Liver (tissue), 9 donors: ENCODE data around the gene SDC1. TPM values are rescaled to one million over a fixed set of nuclear protein-coding genes. Genes with fewer than 3 reads are reported as not detected.

ENCODE experiments used
- DNase-seq: peaks from one replicate; pipeline ENCODE4 v3.0.0-alpha.2; 2017; ENCODE audit warnings: low spot score
- H3K27ac ChIP-seq, 2 donors: one replicate each; pipeline ENCODE4 v1.7.0; 2013; ENCODE audit warnings: inconsistent platforms in 2 of 2, low read length in 2 of 2, control low read depth in 1 of 2, low read depth in 1 of 2, mild to moderate bottlenecking in 1 of 2
- H3K27me3 ChIP-seq, 4 donors: one replicate each; pipeline versions ENCODE4 v1.6.1 to v1.7.0; 2013; ENCODE audit warnings: low read length in 3 of 4, inconsistent platforms in 1 of 4, mild to moderate bottlenecking in 1 of 4, moderate library complexity in 1 of 4; ENCODE audit not compliant: control insufficient read depth in 4 of 4, insufficient read depth in 4 of 4
- H3K36me3 ChIP-seq, 4 donors: one replicate each; pipeline versions ENCODE4 v1.6.1 to v1.7.0; 2013; ENCODE audit warnings: low read length in 3 of 4, mild to moderate bottlenecking in 3 of 4, low read depth in 1 of 4, moderate library complexity in 1 of 4; ENCODE audit not compliant: control insufficient read depth in 4 of 4, insufficient read depth in 3 of 4
- H3K4me1 ChIP-seq, 4 donors: one replicate each; pipeline versions ENCODE4 v1.6.1 to v1.7.0; 2013; ENCODE audit warnings: low read length in 3 of 4, mild to moderate bottlenecking in 3 of 4, moderate library complexity in 1 of 4; ENCODE audit not compliant: control insufficient read depth in 4 of 4, insufficient read depth in 4 of 4
- H3K4me3 ChIP-seq, 3 donors: one replicate each; pipeline versions ENCODE4 v1.6.1 to v1.7.0; 2013; ENCODE audit warnings: low read length in 3 of 3, control low read depth in 1 of 3, low read depth in 1 of 3, mild to moderate bottlenecking in 1 of 3
- H3K9ac ChIP-seq, 2 donors: one replicate each; pipeline ENCODE4 v1.7.0; 2013; ENCODE audit warnings: low read length in 2 of 2, mild to moderate bottlenecking in 2 of 2, moderate library complexity in 2 of 2, control low read depth in 1 of 2, low read depth in 1 of 2
- H3K9me3 ChIP-seq, 4 donors: one replicate each; pipeline versions ENCODE4 v1.6.1 to v1.7.0; 2013; ENCODE audit warnings: low read length in 3 of 4; ENCODE audit not compliant: control insufficient read depth in 4 of 4
- ATF3 ChIP-seq: IDR thresholded peaks from 2 replicates; pipeline ENCODE4 v1.6.1; 2016; ENCODE audit warnings: antibody characterized with exemption
- CTCF ChIP-seq: fragments of 150-350 bp; IDR thresholded peaks from 2 replicates; pipeline ENCODE4 v1.5.1; 2017; ENCODE audit warnings: improper control_type of control experiment, low read depth, low read length; ENCODE audit not compliant: missing input control
- EGR1 ChIP-seq, 2 donors: IDR thresholded peaks; 2 replicates each; pipeline ENCODE4 v1.6.1; 2016 to 2018; ENCODE audit warnings: antibody characterized with exemption in 2 of 2, low read depth in 2 of 2
- FOXA1 ChIP-seq: IDR thresholded peaks from 2 replicates; pipeline ENCODE4 v1.6.1; 2016; ENCODE audit warnings: antibody characterized with exemption
- FOXA2 ChIP-seq: IDR thresholded peaks from 2 replicates; pipeline ENCODE4 v1.6.1; 2016; ENCODE audit warnings: antibody characterized with exemption
- GABPA ChIP-seq, 2 donors: IDR thresholded peaks in 1 of 2; conservative IDR thresholded peaks in 1 of 2; 2 replicates each; pipeline ENCODE4 v1.6.1; 2016; ENCODE audit warnings: antibody characterized with exemption in 2 of 2, mild to moderate bottlenecking in 1 of 2, moderate library complexity in 1 of 2
- HNF4A ChIP-seq, 2 donors: conservative IDR thresholded peaks; 2 replicates each; pipeline ENCODE4 v1.6.1; 2016; ENCODE audit warnings: antibody characterized with exemption in 2 of 2, mild to moderate bottlenecking in 2 of 2
- HNF4G ChIP-seq: IDR thresholded peaks from 2 replicates; pipeline ENCODE4 v1.6.1; 2016; ENCODE audit warnings: antibody characterized with exemption
- JUND ChIP-seq, 2 donors: IDR thresholded peaks; 2 replicates each; pipeline ENCODE4 v1.6.1; 2016; ENCODE audit warnings: antibody characterized with exemption in 2 of 2
- NR2F2 ChIP-seq: IDR thresholded peaks from 2 replicates; pipeline ENCODE4 v1.6.1; 2016; ENCODE audit warnings: antibody characterized with exemption
- RAD21 ChIP-seq, 2 donors: IDR thresholded peaks; 2 replicates each; pipeline ENCODE4 v1.6.1; 2016; ENCODE audit warnings: antibody characterized with exemption in 2 of 2, mild to moderate bottlenecking in 2 of 2
- REST ChIP-seq: IDR thresholded peaks from 2 replicates; pipeline ENCODE4 v1.6.1; 2016; ENCODE audit warnings: antibody characterized with exemption, mild to moderate bottlenecking
- RXRA ChIP-seq, 2 donors: IDR thresholded peaks; 2 replicates each; pipeline ENCODE4 v1.6.1; 2017 to 2018; ENCODE audit warnings: antibody characterized with exemption in 2 of 2, mild to moderate bottlenecking in 1 of 2
- SP1 ChIP-seq: IDR thresholded peaks from 2 replicates; pipeline ENCODE4 v1.6.1; 2018; ENCODE audit warnings: antibody characterized with exemption, mild to moderate bottlenecking
- TAF1 ChIP-seq: conservative IDR thresholded peaks from 2 replicates; pipeline ENCODE4 v1.6.1; 2016; ENCODE audit warnings: antibody characterized with exemption, mild to moderate bottlenecking
- YY1 ChIP-seq: IDR thresholded peaks from 2 replicates; pipeline ENCODE4 v1.6.1; 2016; ENCODE audit warnings: antibody characterized with exemption, mild to moderate bottlenecking
- WGBS: extraction: QIAGEN DNeasy Blood & Tissue Kit; methylation state at CpG from one replicate; pipeline ENCODE4 v1.1.7; 2013; 5-methylcytosine and 5-hydroxymethylcytosine counted together
- polyA plus RNA-seq, 2 donors: library from polyadenylated mRNA; stranded (reverse) in 1 of 2; unstranded in 1 of 2; fragments of 200-250 nt in 1 of 2; fragments of >200 nt in 1 of 2; fragmentation: Nextera tagmentation in 1 of 2; extraction: Ambion mirVana in 1 of 2; gene quantifications; one replicate each; pipeline versions ENCODE4 v1.2.1 to v1.2.3, GENCODE V29; 2013 to 2015
- total RNA-seq, 2 donors: library from RNA; depleted of rRNA; stranded (reverse); fragments of >200 nt; gene quantifications; one replicate each; pipeline ENCODE4 v1.2.3, GENCODE V29; 2014
- TF ChIP-seq, protein P1 (sequence below): IDR thresholded peaks from 2 replicates; pipeline ENCODE4 v1.6.1; 2016; ENCODE audit warnings: antibody characterized with exemption
- TF ChIP-seq, protein P2 (sequence below): IDR thresholded peaks from 2 replicates; pipeline ENCODE4 v1.6.1; 2016; ENCODE audit warnings: antibody characterized with exemption
- donor health status: healthy.
- donor health status: healthy.
- donor health status: healthy.
- donor health status: healthy.
- donor health status: healthy.

Gene SDC1
- total and polyA plus RNA-seq, 4 donors: 99.6 to 363 (median 196) TPM

- H3K27ac ChIP-seq: peak overlapping the region; percentile 94 to 98
- no peaks in the 10 kb centered on the region for H3K9me3 ChIP-seq
- WGBS: 28% methylated on average over 16 of the region's 16 CpGs
- no peak for DNase-seq
- peaks cover 18 to 94% (median 58%) of the 10 kb centered on the region in 4 donors for H3K4me1 ChIP-seq
- no peak overlapping the region for H3K4me3 ChIP-seq
- peak overlapping the region; percentile 55 to 80 for H3K9ac ChIP-seq
- H3K27me3 ChIP-seq: no peaks in the 10 kb centered on the region
- TF ChIP-seq HNF4A (conservative IDR thresholded peaks at IDR 0.05) (peak; percentile 74 to 86), EGR1 (IDR thresholded peaks at IDR 0.05; ENCODE audit: low read depth in 2 of 2) (peak; percentile 92 to 95), FOXA2 (peak; percentile 7), HNF4G (peak; percentile 1), RAD21 (IDR thresholded peaks at IDR 0.05) (peak in 1 of 2 donors; percentile 33), FOXA1 (peak; percentile 32), TAF1 (no peak), REST (no peak), YY1 (peak; percentile 23), RXRA (IDR thresholded peaks at IDR 0.05) (peak; percentile 92 to 96), SP1 (peak; percentile 84), ATF3 (no peak), NR2F2 (peak; percentile 93), CTCF (peak; percentile 0), JUND (IDR thresholded peaks at IDR 0.05) (peak; percentile 71 to 91), GABPA (IDR thresholded peaks at IDR 0.05 in 1 of 2, conservative IDR thresholded peaks at IDR 0.05 in 1 of 2) (no peak)
- TF ChIP-seq, protein P1, sequence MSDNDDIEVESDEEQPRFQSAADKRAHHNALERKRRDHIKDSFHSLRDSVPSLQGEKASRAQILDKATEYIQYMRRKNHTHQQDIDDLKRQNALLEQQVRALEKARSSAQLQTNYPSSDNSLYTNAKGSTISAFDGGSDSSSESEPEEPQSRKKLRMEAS: peak; percentile 82
- TF ChIP-seq, protein P2, sequence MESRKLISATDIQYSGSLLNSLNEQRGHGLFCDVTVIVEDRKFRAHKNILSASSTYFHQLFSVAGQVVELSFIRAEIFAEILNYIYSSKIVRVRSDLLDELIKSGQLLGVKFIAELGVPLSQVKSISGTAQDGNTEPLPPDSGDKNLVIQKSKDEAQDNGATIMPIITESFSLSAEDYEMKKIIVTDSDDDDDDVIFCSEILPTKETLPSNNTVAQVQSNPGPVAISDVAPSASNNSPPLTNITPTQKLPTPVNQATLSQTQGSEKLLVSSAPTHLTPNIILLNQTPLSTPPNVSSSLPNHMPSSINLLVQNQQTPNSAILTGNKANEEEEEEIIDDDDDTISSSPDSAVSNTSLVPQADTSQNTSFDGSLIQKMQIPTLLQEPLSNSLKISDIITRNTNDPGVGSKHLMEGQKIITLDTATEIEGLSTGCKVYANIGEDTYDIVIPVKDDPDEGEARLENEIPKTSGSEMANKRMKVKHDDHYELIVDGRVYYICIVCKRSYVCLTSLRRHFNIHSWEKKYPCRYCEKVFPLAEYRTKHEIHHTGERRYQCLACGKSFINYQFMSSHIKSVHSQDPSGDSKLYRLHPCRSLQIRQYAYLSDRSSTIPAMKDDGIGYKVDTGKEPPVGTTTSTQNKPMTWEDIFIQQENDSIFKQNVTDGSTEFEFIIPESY: peak; percentile 35
- H3K36me3 ChIP-seq: no peaks in the 10 kb centered on the region
Observed at GRCh38 chr2:20212871-20213503, 11.9 kb downstream of the SDC1 start.
